Globus pallidus (tissue), 1 donor: ENCODE data around the gene EEF1AKMT3.

Experiments
- DNase-seq: peaks from one replicate; pipeline ENCODE4 v3.0.0-alpha.2; 2015; ENCODE audit warnings: low spot score

Gene EEF1AKMT3

GRCh38 chr12:57751432-57751787 is 21.0 kb upstream of the EEF1AKMT3 start:
- no peak for DNase-seq

- DNase-seq = peak; percentile 100
These were observed 20.4 kb upstream of the EEF1AKMT3 start, which contains the start of gene CDK4 for GRCh38 chr12:57751788-57752667. CDK4 (minus strand) TSS chr12:57752310; CDS start chr12:57751717, 593 bp downstream.

GRCh38 chr12:57752668-57753000 is 19.8 kb upstream of the EEF1AKMT3 start:
- no peak for DNase-seq

- DNase-seq = no peak
These were observed 18.6 kb upstream of the EEF1AKMT3 start for GRCh38 chr12:57753756-57754337.

GRCh38 chr12:57754411-57755193 is 17.8 kb upstream of the EEF1AKMT3 start, which contains the start of gene MARCHF9:
MARCHF9 (plus strand) TSS chr12:57755103; CDS start chr12:57755529, 426 bp downstream.
- DNase-seq = no peak

- DNase-seq = no peak
These were observed 17.3 kb upstream of the EEF1AKMT3 start for GRCh38 chr12:57755194-57755453.

- DNase-seq = no peak
These were observed 16.7 kb upstream of the EEF1AKMT3 start for GRCh38 chr12:57755454-57756372.

GRCh38 chr12:57756406-57757341 is 15.7 kb upstream of the EEF1AKMT3 start:
- no peak for DNase-seq

GRCh38 chr12:57757771-57758170 is 14.6 kb upstream of the EEF1AKMT3 start:
- no peak for DNase-seq

- DNase-seq = no peak
These were observed 13.7 kb upstream of the EEF1AKMT3 start for GRCh38 chr12:57758552-57759359.

- no peak for DNase-seq
These were observed 12.9 kb upstream of the EEF1AKMT3 start for GRCh38 chr12:57759360-57759980.

- no peak for DNase-seq
These were observed 11.9 kb upstream of the EEF1AKMT3 start for GRCh38 chr12:57760347-57760982.

- DNase-seq = no peak
These were observed 10.9 kb upstream of the EEF1AKMT3 start for GRCh38 chr12:57761391-57761998.

- no peak for DNase-seq
These were observed 10.0 kb upstream of the EEF1AKMT3 start for GRCh38 chr12:57762463-57762862.

GRCh38 chr12:57763881-57764661 is 8.3 kb upstream of the EEF1AKMT3 start:
- no peak for DNase-seq

- DNase-seq = no peak
These were observed 7.8 kb upstream of the EEF1AKMT3 start for GRCh38 chr12:57764662-57765002.

- no peak for DNase-seq
These were observed 7.3 kb upstream of the EEF1AKMT3 start for GRCh38 chr12:57765003-57765697.
